ENCODE measurements around the gene SMIM14. TPM values are rescaled to one million over a fixed set of nuclear protein-coding genes. Genes with fewer than 3 reads are reported as not detected.

SMIM14 gene
- 10 to 100 TPM; 34.3 to 69.9 (median 54.8) TPM for total RNA-seq

DNA sequence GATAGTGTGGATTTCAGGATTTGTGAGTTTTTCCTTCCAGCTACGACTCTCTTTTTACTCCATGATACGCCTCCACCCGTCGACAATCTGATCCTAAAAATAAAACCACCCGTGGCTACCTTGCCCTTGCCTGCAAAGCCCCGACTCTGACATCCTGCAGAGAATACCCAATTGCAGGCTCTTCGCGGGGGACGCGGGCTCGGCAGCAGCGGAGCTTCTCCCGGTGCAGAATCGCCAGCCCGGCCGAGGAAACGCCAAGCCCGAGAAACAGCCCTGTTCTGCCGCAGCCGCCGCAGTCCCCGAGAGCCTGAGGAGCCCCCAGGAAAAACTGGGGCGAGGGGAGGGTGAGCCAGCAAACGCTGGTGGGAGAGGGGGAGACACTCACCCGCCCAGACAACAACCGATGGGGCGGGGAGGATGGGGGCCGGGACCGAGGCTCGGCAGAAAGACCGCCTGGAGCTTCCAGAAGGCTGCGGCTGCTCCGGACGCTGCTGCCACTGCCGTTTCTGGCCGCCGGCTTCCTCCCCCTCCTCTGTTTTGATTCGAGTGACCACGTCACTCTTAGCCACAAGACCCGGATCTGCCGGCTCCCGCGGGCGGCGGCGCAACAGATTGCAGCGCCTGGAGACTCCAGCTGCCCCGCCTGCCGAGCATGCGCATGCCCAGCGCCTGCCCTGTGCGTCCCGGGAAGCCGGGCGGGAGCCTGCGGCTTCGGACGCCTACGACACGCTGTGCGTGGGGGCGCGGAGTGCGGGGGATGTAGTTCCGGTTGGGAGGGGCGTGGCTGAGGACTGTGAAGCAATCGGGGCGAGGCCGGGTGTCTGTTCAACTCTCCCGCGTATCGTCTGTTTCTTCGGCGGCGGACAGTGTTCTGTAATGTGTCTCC, at the start of gene SMIM14:
SMIM14 (minus strand) TSS at position 512 of the 886 bp plus-strand sequence. CDS start 33,720 bp downstream, outside the sequence.
- TF ChIP-seq CTCF (IDR thresholded peaks at IDR 0.05; ENCODE audit: low read depth), result no peak

DNA sequence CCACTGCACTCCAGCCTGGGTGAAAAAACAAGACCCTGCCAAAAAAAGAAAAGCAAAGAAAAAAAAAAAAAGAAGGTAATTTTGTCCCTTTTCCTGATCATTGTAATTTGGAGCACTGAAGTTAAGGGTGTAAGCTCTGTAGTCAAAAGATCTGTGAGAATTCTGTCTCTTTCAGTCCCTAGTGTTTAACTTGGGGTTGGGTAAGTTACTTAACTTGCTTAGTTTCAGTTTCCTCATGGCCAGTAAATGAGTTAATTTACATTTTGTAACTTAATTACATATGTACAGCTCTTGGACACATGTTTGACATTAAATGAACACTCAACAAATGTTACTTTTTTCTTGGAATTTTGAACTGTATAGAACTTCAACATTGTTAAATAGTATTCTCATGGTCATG, 48.3 kb upstream of the SMIM14 start:
- TF ChIP-seq CTCF (IDR thresholded peaks at IDR 0.05; ENCODE audit: low read depth), result no peak

DNA sequence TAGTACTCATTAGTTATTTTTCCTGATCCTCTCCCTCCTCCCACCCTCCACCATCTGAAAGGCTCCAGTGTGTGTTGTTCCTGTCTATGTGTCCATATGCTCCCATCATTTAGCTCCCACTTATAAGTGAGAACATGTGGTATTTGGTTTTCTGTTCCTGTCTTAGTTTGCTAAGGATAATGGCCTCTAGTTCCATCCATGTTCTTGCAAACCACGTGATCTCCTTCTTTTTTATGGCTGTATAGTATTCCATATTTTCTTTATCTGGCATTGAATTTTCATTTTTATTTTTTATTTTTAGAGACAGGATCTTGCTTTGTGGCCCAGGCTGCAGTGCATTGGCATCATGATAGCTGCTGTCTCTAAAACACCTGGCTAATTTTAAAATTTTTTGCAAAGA, 47.3 kb upstream of the SMIM14 start:
- no peak for TF ChIP-seq CTCF (IDR thresholded peaks at IDR 0.05; ENCODE audit: low read depth)

DNA sequence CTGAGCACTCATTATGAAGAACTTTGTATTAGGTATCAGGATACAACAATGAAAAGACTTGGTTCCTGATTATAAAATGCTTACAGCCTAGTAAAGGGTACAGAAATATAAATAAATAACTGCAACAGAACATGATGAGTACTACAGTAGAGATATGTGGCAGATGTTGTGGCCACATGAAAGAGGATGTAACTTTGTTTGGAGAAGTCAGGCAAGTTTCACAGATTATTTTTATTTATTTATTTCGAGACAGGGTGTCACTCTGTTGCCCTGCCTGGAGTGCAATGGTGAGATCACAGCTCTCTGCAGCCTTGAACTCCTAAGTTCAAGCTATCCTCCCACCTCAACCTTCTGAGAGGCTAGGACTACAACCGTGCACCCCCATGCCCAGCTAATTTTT, 43.5 kb upstream of the SMIM14 start:
- no peak for TF ChIP-seq CTCF (IDR thresholded peaks at IDR 0.05; ENCODE audit: low read depth)

GRCh38 chr4:39668887-39669286, 30.2 kb upstream of the SMIM14 start:
- no peak for TF ChIP-seq CTCF (IDR thresholded peaks at IDR 0.05; ENCODE audit: low read depth)

DNA sequence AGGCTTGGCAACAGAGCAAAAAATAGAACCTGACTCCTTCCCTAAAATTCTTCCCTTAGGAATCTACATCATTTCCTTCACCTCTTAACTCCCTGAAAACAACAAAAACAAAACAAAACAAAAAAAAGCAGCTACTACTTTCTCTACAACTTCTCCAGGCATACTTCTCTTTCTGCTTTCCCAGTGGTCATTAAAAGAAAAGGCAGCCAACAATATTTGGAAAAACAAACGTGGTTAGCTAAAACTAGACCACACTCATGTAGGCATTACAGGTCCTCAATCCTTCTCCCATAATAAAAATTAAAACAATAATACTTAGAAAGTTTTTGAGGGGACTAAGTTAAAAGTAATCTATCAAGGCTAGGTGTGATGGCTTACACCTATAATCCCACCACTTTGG, 29.0 kb upstream of the SMIM14 start:
- TF ChIP-seq CTCF (IDR thresholded peaks at IDR 0.05; ENCODE audit: low read depth), result no peak

- TF ChIP-seq CTCF (IDR thresholded peaks at IDR 0.05; ENCODE audit: low read depth), result no peak
These were observed 26.4 kb upstream of the SMIM14 start for GRCh38 chr4:39664828-39665731.
